ENCODE results near the gene RDX. TPM values are rescaled to one million over a fixed set of nuclear protein-coding genes. Genes with fewer than 3 reads are reported as not detected.

The RDX gene
- total RNA-seq, 2 experiments from 2014 or later = 11.4 to 14.2 TPM

DNA sequence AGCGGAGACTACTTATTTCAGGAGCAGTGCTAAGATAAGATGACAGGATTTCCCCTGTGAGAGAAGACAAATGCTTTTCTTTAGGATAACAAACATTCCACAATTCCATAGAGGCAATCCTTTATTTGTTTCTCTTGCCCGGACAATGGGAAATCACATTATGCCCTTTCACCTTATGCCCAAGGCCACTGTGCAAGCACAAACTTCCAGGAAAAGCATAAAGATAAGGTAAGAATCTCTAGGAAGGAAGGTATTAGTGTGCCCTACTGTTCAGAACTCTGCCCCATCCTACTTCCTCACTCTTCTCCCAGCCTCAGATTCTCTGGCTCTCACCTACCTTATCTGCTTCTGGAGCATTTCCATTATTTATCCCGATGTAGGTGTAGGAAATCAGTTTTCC lies 23.1 kb upstream of the RDX start:
- Mint-ChIP-seq H3K9me3 (no peaks in the 10 kb centered on the region), H3K4me3 (no peak overlapping the region), H3K36me3 (ENCODE audit: low read depth) (no peaks in the 10 kb centered on the region), H3K27me3 (peaks cover 3% of the 10 kb centered on the region), H3K27ac (no peak overlapping the region), H3K4me1 (ENCODE audit: low read depth) (no peaks in the 10 kb centered on the region)
- Histone ChIP-seq H3K27me3 (ENCODE audit: control insufficient read depth in 1 of 2, insufficient read depth in 2 of 2, low read length in 2 of 2) (peaks cover 0 to 2% of the 10 kb centered on the region in 2 experiments), H3K36me3 (ENCODE audit: insufficient read depth, low read length) (no peaks in the 10 kb centered on the region), H3K4me3 (ENCODE audit: low read length) (no peak overlapping the region), H3K4me1 (ENCODE audit: insufficient read depth, low read length) (no peaks in the 10 kb centered on the region), H3K9me3 (ENCODE audit: control insufficient read depth in 1 of 2, insufficient read depth in 1 of 2, low read length in 2 of 2) (no peaks in the 10 kb centered on the region), H3K27ac (ENCODE audit: low read depth in 1 of 2, low read length in 2 of 2) (no peak overlapping the region)
- ATAC-seq (ENCODE audit: poor library complexity) (no peak), DNase-seq (no peak)
- POLR2A ChIA-PET = no interaction called here
- intact Hi-C loops (cut with DNase I, micrococcal nuclease) = no loop called here
- TF ChIP-seq, protein P1, sequence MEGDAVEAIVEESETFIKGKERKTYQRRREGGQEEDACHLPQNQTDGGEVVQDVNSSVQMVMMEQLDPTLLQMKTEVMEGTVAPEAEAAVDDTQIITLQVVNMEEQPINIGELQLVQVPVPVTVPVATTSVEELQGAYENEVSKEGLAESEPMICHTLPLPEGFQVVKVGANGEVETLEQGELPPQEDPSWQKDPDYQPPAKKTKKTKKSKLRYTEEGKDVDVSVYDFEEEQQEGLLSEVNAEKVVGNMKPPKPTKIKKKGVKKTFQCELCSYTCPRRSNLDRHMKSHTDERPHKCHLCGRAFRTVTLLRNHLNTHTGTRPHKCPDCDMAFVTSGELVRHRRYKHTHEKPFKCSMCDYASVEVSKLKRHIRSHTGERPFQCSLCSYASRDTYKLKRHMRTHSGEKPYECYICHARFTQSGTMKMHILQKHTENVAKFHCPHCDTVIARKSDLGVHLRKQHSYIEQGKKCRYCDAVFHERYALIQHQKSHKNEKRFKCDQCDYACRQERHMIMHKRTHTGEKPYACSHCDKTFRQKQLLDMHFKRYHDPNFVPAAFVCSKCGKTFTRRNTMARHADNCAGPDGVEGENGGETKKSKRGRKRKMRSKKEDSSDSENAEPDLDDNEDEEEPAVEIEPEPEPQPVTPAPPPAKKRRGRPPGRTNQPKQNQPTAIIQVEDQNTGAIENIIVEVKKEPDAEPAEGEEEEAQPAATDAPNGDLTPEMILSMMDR (IDR thresholded peaks at IDR 0.05) = no peak
- CTCF ChIA-PET = interaction anchor here (0.9 kb wide), 1 partner anchor 27 kb away, joined by 3 read pairs; no protein-coding TSS in a partner anchor

GRCh38 chr11:110318638-110319404 lies 22.4 kb upstream of the RDX start:
- ChIA-PET POLR2A (no interaction called here), CTCF (interaction anchor here (0.9 kb wide), 1 partner anchor 26 kb away, joined by 3 read pairs; no protein-coding TSS in a partner anchor)
- Mint-ChIP-seq H3K4me1 (ENCODE audit: low read depth) (no peaks in the 10 kb centered on the region), H3K9me3 (no peaks in the 10 kb centered on the region), H3K36me3 (ENCODE audit: low read depth) (no peaks in the 10 kb centered on the region), H3K4me3 (no peak overlapping the region), H3K27ac (no peak overlapping the region), H3K27me3 (no peaks in the 10 kb centered on the region)
- intact Hi-C loops (cut with DNase I, micrococcal nuclease) = no loop called here
- Histone ChIP-seq H3K27me3 (ENCODE audit: control insufficient read depth in 1 of 2, insufficient read depth in 2 of 2, low read length in 2 of 2) (peaks cover 0 to 2% of the 10 kb centered on the region in 2 experiments), H3K36me3 (ENCODE audit: insufficient read depth, low read length) (no peaks in the 10 kb centered on the region), H3K4me1 (ENCODE audit: insufficient read depth, low read length) (no peaks in the 10 kb centered on the region), H3K9me3 (ENCODE audit: control insufficient read depth in 1 of 2, insufficient read depth in 1 of 2, low read length in 2 of 2) (no peaks in the 10 kb centered on the region), H3K27ac (ENCODE audit: low read depth in 1 of 2, low read length in 2 of 2) (no peak overlapping the region), H3K4me3 (ENCODE audit: low read length) (no peak overlapping the region)
- ATAC-seq (ENCODE audit: poor library complexity) (no peak), DNase-seq (no peak)
- TF ChIP-seq, protein P1 (IDR thresholded peaks at IDR 0.05) = no peak

- Mint-ChIP-seq H3K4me3 (no peak overlapping the region), H3K4me1 (ENCODE audit: low read depth) (no peaks in the 10 kb centered on the region), H3K27me3 (no peaks in the 10 kb centered on the region), H3K9me3 (no peaks in the 10 kb centered on the region), H3K27ac (no peak overlapping the region), H3K36me3 (ENCODE audit: low read depth) (no peaks in the 10 kb centered on the region)
- no peaks in the 10 kb centered on the region for H3K4me1 ChIP-seq (ENCODE audit: insufficient read depth, low read length)
- intact Hi-C loops (cut with DNase I, micrococcal nuclease) = no loop called here
- H3K27ac ChIP-seq (ENCODE audit: low read depth in 1 of 2, low read length in 2 of 2) = no peak overlapping the region
- no peaks in the 10 kb centered on the region for H3K36me3 ChIP-seq (ENCODE audit: insufficient read depth, low read length)
- DNase-seq = no peak
- ATAC-seq (ENCODE audit: poor library complexity) = no peak
- H3K9me3 ChIP-seq (ENCODE audit: control insufficient read depth in 1 of 2, insufficient read depth in 1 of 2, low read length in 2 of 2) = no peaks in the 10 kb centered on the region
- peaks cover 0 to 2% of the 10 kb centered on the region in 2 experiments for H3K27me3 ChIP-seq (ENCODE audit: control insufficient read depth in 1 of 2, insufficient read depth in 2 of 2, low read length in 2 of 2)
- ChIA-PET CTCF (no interaction called here), POLR2A (no interaction called here)
- H3K4me3 ChIP-seq (ENCODE audit: low read length) = no peak overlapping the region
- TF ChIP-seq, protein P1 (IDR thresholded peaks at IDR 0.05) = no peak
Observed at GRCh38 chr11:110317516-110317932, 21.1 kb upstream of the RDX start.

Measured in CD4-positive, alpha-beta T cell (primary cell).